Measurements from ENCODE around the gene KIF13A. TPM values are rescaled to one million over a fixed set of nuclear protein-coding genes. Genes with fewer than 3 reads are reported as not detected.

The KIF13A gene
- total RNA-seq, 1 donor from 2014 or later: 43.0 TPM

GRCh38 chr6:17941318-17941717, 46.1 kb downstream of the KIF13A start:
- no peak for DNase-seq (ENCODE audit: extremely low spot score in 2 of 2)
- intact Hi-C loops (cut with DNase I): no loop called here
- TF ChIP-seq POLR2A (IDR thresholded peaks at IDR 0.05) (no peak), POLR2AphosphoS5 (IDR thresholded peaks at IDR 0.05; ENCODE audit: insufficient read depth in 1 of 2, low read depth in 1 of 2) (no peak)
- TF ChIP-seq, protein P1, sequence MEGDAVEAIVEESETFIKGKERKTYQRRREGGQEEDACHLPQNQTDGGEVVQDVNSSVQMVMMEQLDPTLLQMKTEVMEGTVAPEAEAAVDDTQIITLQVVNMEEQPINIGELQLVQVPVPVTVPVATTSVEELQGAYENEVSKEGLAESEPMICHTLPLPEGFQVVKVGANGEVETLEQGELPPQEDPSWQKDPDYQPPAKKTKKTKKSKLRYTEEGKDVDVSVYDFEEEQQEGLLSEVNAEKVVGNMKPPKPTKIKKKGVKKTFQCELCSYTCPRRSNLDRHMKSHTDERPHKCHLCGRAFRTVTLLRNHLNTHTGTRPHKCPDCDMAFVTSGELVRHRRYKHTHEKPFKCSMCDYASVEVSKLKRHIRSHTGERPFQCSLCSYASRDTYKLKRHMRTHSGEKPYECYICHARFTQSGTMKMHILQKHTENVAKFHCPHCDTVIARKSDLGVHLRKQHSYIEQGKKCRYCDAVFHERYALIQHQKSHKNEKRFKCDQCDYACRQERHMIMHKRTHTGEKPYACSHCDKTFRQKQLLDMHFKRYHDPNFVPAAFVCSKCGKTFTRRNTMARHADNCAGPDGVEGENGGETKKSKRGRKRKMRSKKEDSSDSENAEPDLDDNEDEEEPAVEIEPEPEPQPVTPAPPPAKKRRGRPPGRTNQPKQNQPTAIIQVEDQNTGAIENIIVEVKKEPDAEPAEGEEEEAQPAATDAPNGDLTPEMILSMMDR (IDR thresholded peaks at IDR 0.05): no peak
- Histone ChIP-seq H3K36me3 (no peaks in the 10 kb centered on the region), H3K4me3 (no peak overlapping the region), H3K4me1 (peaks cover 21% of the 10 kb centered on the region), H3K27me3 (no peaks in the 10 kb centered on the region), H3K9me3 (no peaks in the 10 kb centered on the region), H3K27ac (no peak overlapping the region)

DNA sequence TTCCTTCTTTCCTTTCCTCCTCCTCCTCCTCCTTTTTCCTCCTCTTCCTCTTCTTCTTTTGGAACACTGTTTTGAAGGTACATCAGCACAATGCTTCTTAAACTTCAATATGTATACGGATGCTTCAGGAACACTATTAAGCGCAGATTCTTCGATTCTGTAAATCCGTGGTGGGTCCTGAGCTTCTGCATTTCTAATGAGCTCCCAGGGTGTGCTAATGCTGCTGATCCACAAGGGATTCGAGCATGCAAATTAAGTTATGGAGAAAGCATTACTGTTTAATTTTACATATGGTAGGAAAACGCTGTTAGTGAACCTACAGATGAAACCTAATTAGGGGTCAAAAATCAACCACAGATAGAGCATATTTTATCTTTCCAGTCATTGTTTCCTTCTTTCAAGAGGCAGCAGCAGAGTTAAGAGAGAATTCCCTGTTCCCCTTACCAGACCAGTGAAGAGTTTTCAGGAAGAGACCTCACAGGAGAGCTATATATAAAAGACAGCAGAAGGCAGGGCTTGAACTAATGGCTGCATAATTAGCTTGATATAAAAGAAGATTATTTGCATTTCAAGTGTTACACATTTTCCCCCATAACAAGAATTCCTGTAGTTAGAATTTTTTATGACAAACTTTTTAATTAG, 47.2 kb downstream of the KIF13A start:
- H3K36me3 ChIP-seq: no peaks in the 10 kb centered on the region
- DNase-seq (ENCODE audit: extremely low spot score in 2 of 2): no peak

GRCh38 chr6:17938901-17939300, 48.5 kb downstream of the KIF13A start:
- Histone ChIP-seq H3K9me3 (no peaks in the 10 kb centered on the region), H3K36me3 (no peaks in the 10 kb centered on the region), H3K4me3 (no peak overlapping the region), H3K4me1 (peaks cover 32% of the 10 kb centered on the region), H3K27me3 (no peaks in the 10 kb centered on the region), H3K27ac (no peak overlapping the region)
- DNase-seq (ENCODE audit: extremely low spot score in 2 of 2): no peak
- TF ChIP-seq POLR2A (IDR thresholded peaks at IDR 0.05): no peak
- TF ChIP-seq, protein P1 (IDR thresholded peaks at IDR 0.05): no peak
- TF ChIP-seq POLR2AphosphoS5 (IDR thresholded peaks at IDR 0.05; ENCODE audit: insufficient read depth in 1 of 2, low read depth in 1 of 2): no peak
- intact Hi-C loops (cut with DNase I): no loop called here

More for the DNA sequence above, 47.2 kb downstream of the KIF13A start:
- TF ChIP-seq POLR2AphosphoS5 (IDR thresholded peaks at IDR 0.05; ENCODE audit: insufficient read depth in 1 of 2, low read depth in 1 of 2) (no peak), POLR2A (IDR thresholded peaks at IDR 0.05) (no peak)
- TF ChIP-seq, protein P1 (IDR thresholded peaks at IDR 0.05): no peak
- H3K9me3 ChIP-seq: no peaks in the 10 kb centered on the region
- H3K4me3 ChIP-seq: no peak overlapping the region
- intact Hi-C loops (cut with DNase I): no loop called here
- H3K4me1 ChIP-seq: peaks cover 27% of the 10 kb centered on the region
- no peaks in the 10 kb centered on the region for H3K27me3 ChIP-seq
- H3K27ac ChIP-seq: no peak overlapping the region

- Histone ChIP-seq H3K36me3 (no peaks in the 10 kb centered on the region), H3K27ac (peak overlapping the region; percentile 62), H3K27me3 (no peaks in the 10 kb centered on the region), H3K4me3 (no peak overlapping the region), H3K9me3 (no peaks in the 10 kb centered on the region), H3K4me1 (peaks cover 55% of the 10 kb centered on the region)
- TF ChIP-seq POLR2A (IDR thresholded peaks at IDR 0.05): no peak
- no peak for TF ChIP-seq POLR2AphosphoS5 (IDR thresholded peaks at IDR 0.05; ENCODE audit: insufficient read depth in 1 of 2, low read depth in 1 of 2)
- TF ChIP-seq, protein P1 (IDR thresholded peaks at IDR 0.05): no peak
- DNase-seq (ENCODE audit: extremely low spot score in 2 of 2): no peak
- intact Hi-C loops (cut with DNase I): no loop called here
These were observed 52.0 kb downstream of the KIF13A start for GRCh38 chr6:17935188-17936149.

Measured in vagina (tissue), 2 donors.